SK-N-SH treated with all-trans-retinoic acid at 6 μM for 48 hours (cell line): ENCODE data around the gene PDE8A.

Source experiments
- ATAC-seq: fragments of 200-7000 bp; cut with Tn5 transposase; 3 replicates; pipeline ENCODE4 v1.9.1; 2020; ENCODE audit warnings: mild to moderate bottlenecking, moderate library complexity
- ARNTL ChIP-seq: fragments of 450-650 bp; formaldehyde crosslinking; IDR thresholded peaks from 2 replicates; pipeline ENCODE4 v1.5.0; 2020; ENCODE audit warnings: low read depth, mild to moderate bottlenecking, moderate library complexity, borderline replicate concordance
- BACH2 ChIP-seq: fragments of 250-450 bp; sonication (Bioruptor Pico); IDR thresholded peaks from 2 replicates; pipeline ENCODE4 v1.9.0; 2021; ENCODE audit warnings: mild to moderate bottlenecking, borderline replicate concordance
- CSDC2 ChIP-seq: fragments of 250-450 bp; sonication (Bioruptor Pico); IDR thresholded peaks from 2 replicates; pipeline ENCODE4 v1.5.0; 2020; ENCODE audit warnings: mild to moderate bottlenecking, moderate library complexity
- GLIS3 ChIP-seq: fragments of 250-450 bp; sonication (Bioruptor Pico); IDR thresholded peaks from 2 replicates; pipeline ENCODE4 v1.5.0; 2020; ENCODE audit warnings: mild to moderate bottlenecking, moderate library complexity
- ISL1 ChIP-seq: fragments of 250-450 bp; sonication (Bioruptor Pico); IDR thresholded peaks from 2 replicates; pipeline ENCODE4 v2.1.2; 2022; ENCODE audit warnings: mild to moderate bottlenecking, moderate library complexity
- OSR1 ChIP-seq: fragments of 250-450 bp; sonication (Bioruptor Pico); IDR thresholded peaks from 2 replicates; pipeline ENCODE4 v1.8.0; 2022; ENCODE audit warnings: moderate library complexity, mild to moderate bottlenecking, inconsistent platforms
- RARB ChIP-seq: fragments of 250-450 bp; sonication (Bioruptor Pico); IDR thresholded peaks from 2 replicates; pipeline ENCODE4 v1.8.0; 2021; ENCODE audit warnings: mild to moderate bottlenecking, moderate library complexity
- SNAI2 ChIP-seq: fragments of 250-450 bp; sonication (Bioruptor Pico); IDR thresholded peaks from 2 replicates; pipeline ENCODE4 v1.5.0; 2020; ENCODE audit warnings: mild to moderate bottlenecking, moderate library complexity
- TCF4 ChIP-seq: fragments of 250-450 bp; sonication (Bioruptor Pico); IDR thresholded peaks from 2 replicates; pipeline ENCODE4 v1.8.0; 2021; ENCODE audit warnings: mild to moderate bottlenecking, moderate library complexity, borderline replicate concordance
- TOX ChIP-seq: fragments of 250-450 bp; sonication (Bioruptor Pico); IDR thresholded peaks from 2 replicates; pipeline ENCODE4 v1.8.0; 2021; ENCODE audit warnings: mild to moderate bottlenecking, moderate library complexity, borderline replicate concordance
- ZC3H10 ChIP-seq: fragments of 250-450 bp; sonication (Bioruptor Pico); IDR thresholded peaks from 2 replicates; pipeline ENCODE4 v1.5.1; 2021; ENCODE audit warnings: mild to moderate bottlenecking, moderate library complexity
- ZFP3 ChIP-seq: fragments of 250-450 bp; sonication (Bioruptor Pico); IDR thresholded peaks from 2 replicates; pipeline ENCODE4 v1.5.0; 2020; ENCODE audit warnings: mild to moderate bottlenecking, moderate library complexity
- ZFP30 ChIP-seq: fragments of 450-650 bp; formaldehyde crosslinking; IDR thresholded peaks from 2 replicates; pipeline ENCODE4 v1.5.0; 2022; ENCODE audit warnings: mild to moderate bottlenecking, moderate library complexity
- ZNF565 ChIP-seq: fragments of 450-650 bp; formaldehyde crosslinking; conservative IDR thresholded peaks from 2 replicates; pipeline ENCODE4 v1.5.0; 2020; ENCODE audit warnings: low read depth, mild to moderate bottlenecking, moderate library complexity
- ZNF70 ChIP-seq: fragments of 450-650 bp; formaldehyde crosslinking; IDR thresholded peaks from 2 replicates; pipeline ENCODE4 v1.5.0; 2020; ENCODE audit warnings: mild to moderate bottlenecking, moderate library complexity
- ZNF8 ChIP-seq: fragments of 450-650 bp; formaldehyde crosslinking; IDR thresholded peaks from 2 replicates; pipeline ENCODE4 v1.5.0; 2020; ENCODE audit warnings: mild to moderate bottlenecking, moderate library complexity
- TF ChIP-seq, protein P1 (sequence below): fragments of 250-450 bp; sonication (Bioruptor Pico); IDR thresholded peaks from 2 replicates; pipeline ENCODE4 v1.8.0; 2020; ENCODE audit warnings: mild to moderate bottlenecking, moderate library complexity, borderline replicate concordance
- TF ChIP-seq, protein P2 (sequence below): fragments of 250-450 bp; sonication (Bioruptor Pico); IDR thresholded peaks from 2 replicates; pipeline ENCODE4 v1.5.0; 2020; ENCODE audit warnings: mild to moderate bottlenecking, moderate library complexity
- TF ChIP-seq, protein P3 (sequence below): fragments of 250-450 bp; sonication (Bioruptor Pico); IDR thresholded peaks from 2 replicates; pipeline ENCODE4 v1.5.1; 2020; ENCODE audit warnings: low read depth, mild to moderate bottlenecking, moderate library complexity
- TF ChIP-seq, protein P4 (sequence below): fragments of 250-450 bp; sonication (Bioruptor Pico); IDR thresholded peaks from 2 replicates; pipeline ENCODE4 v1.5.1; 2021; ENCODE audit warnings: mild to moderate bottlenecking, moderate library complexity
- TF ChIP-seq, protein P5 (sequence below): fragments of 250-450 bp; sonication (Bioruptor Pico); IDR thresholded peaks from 2 replicates; pipeline ENCODE4 v1.8.0; 2021; ENCODE audit warnings: low read depth, mild to moderate bottlenecking, moderate library complexity, borderline replicate concordance

The PDE8A gene

DNA sequence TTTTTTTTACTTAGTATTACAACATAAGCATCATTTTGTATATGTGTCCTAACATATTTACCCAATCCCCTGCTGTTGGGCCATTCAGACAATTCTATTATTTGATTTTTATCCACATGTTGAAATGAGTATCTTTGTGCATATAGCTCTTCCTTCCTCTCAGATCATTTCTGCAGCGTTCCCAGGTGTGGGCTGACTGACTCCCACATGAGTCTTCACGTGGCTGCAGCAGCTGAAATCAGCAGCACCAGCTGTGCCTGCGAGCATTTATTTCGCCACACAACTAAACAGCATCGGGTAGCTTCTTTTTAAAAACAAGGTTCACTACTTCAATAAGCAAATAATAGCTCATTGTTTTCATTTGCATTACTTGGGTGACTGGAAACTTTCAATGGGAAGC is 44.5 kb upstream of the PDE8A start:
- TF ChIP-seq, protein P1, sequence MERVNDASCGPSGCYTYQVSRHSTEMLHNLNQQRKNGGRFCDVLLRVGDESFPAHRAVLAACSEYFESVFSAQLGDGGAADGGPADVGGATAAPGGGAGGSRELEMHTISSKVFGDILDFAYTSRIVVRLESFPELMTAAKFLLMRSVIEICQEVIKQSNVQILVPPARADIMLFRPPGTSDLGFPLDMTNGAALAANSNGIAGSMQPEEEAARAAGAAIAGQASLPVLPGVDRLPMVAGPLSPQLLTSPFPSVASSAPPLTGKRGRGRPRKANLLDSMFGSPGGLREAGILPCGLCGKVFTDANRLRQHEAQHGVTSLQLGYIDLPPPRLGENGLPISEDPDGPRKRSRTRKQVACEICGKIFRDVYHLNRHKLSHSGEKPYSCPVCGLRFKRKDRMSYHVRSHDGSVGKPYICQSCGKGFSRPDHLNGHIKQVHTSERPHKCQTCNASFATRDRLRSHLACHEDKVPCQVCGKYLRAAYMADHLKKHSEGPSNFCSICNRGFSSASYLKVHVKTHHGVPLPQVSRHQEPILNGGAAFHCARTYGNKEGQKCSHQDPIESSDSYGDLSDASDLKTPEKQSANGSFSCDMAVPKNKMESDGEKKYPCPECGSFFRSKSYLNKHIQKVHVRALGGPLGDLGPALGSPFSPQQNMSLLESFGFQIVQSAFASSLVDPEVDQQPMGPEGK = no peak
- TF ChIP-seq CSDC2 (no peak), ZNF8 (CRISPR knock-in tag) (no peak), TOX (no peak), ZFP3 (CRISPR knock-in tag) (no peak), ARNTL (no peak), OSR1 (CRISPR knock-in tag) (no peak), GLIS3 (no peak), BACH2 (CRISPR knock-in tag) (no peak), RARB (CRISPR knock-in tag) (no peak), TCF4 (CRISPR knock-in tag) (no peak), ZC3H10 (no peak), ZFP30 (CRISPR knock-in tag) (no peak), ZNF565 (CRISPR knock-in tag) (no peak)
- TF ChIP-seq, protein P2, sequence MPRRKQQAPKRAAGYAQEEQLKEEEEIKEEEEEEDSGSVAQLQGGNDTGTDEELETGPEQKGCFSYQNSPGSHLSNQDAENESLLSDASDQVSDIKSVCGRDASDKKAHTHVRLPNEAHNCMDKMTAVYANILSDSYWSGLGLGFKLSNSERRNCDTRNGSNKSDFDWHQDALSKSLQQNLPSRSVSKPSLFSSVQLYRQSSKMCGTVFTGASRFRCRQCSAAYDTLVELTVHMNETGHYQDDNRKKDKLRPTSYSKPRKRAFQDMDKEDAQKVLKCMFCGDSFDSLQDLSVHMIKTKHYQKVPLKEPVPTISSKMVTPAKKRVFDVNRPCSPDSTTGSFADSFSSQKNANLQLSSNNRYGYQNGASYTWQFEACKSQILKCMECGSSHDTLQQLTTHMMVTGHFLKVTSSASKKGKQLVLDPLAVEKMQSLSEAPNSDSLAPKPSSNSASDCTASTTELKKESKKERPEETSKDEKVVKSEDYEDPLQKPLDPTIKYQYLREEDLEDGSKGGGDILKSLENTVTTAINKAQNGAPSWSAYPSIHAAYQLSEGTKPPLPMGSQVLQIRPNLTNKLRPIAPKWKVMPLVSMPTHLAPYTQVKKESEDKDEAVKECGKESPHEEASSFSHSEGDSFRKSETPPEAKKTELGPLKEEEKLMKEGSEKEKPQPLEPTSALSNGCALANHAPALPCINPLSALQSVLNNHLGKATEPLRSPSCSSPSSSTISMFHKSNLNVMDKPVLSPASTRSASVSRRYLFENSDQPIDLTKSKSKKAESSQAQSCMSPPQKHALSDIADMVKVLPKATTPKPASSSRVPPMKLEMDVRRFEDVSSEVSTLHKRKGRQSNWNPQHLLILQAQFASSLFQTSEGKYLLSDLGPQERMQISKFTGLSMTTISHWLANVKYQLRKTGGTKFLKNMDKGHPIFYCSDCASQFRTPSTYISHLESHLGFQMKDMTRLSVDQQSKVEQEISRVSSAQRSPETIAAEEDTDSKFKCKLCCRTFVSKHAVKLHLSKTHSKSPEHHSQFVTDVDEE (CRISPR knock-in tag) = no peak
- TF ChIP-seq, protein P3, sequence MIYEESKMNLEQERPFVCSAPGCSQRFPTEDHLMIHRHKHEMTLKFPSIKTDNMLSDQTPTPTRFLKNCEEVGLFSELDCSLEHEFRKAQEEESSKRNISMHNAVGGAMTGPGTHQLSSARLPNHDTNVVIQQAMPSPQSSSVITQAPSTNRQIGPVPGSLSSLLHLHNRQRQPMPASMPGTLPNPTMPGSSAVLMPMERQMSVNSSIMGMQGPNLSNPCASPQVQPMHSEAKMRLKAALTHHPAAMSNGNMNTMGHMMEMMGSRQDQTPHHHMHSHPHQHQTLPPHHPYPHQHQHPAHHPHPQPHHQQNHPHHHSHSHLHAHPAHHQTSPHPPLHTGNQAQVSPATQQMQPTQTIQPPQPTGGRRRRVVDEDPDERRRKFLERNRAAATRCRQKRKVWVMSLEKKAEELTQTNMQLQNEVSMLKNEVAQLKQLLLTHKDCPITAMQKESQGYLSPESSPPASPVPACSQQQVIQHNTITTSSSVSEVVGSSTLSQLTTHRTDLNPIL (CRISPR knock-in tag) = no peak

DNA sequence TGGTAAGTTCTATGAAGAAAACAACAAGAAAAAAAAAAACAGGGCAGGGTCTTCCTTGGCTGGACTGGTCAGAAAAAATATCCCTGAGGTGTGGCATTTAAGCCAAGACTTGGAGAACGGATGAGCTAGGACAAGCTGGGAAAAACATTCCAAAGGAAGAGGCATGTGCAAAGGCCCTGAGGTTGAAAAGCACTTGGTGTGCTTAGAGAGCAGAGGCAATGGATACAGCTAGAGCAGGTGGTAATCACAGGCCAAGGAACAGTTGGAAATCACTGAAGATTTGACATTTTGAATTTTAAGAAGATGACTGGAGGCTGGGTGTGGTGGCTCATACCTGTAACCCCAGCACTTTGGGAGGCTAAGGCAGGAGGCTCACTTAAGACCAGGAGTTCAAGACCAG is 42.9 kb upstream of the PDE8A start:
- ATAC-seq = no peak
- TF ChIP-seq ZNF8 (CRISPR knock-in tag) (no peak), GLIS3 (no peak), CSDC2 (no peak), ZNF565 (CRISPR knock-in tag) (no peak), ZFP30 (CRISPR knock-in tag) (no peak), RARB (CRISPR knock-in tag) (no peak), TCF4 (CRISPR knock-in tag) (no peak), BACH2 (CRISPR knock-in tag) (no peak), OSR1 (CRISPR knock-in tag) (no peak), ZNF70 (CRISPR knock-in tag) (no peak), ISL1 (no peak), TOX (no peak), SNAI2 (CRISPR knock-in tag) (no peak), ZFP3 (CRISPR knock-in tag) (no peak)
- TF ChIP-seq, protein P1 = no peak
- TF ChIP-seq, protein P3 (CRISPR knock-in tag) = no peak
- TF ChIP-seq, protein P4, sequence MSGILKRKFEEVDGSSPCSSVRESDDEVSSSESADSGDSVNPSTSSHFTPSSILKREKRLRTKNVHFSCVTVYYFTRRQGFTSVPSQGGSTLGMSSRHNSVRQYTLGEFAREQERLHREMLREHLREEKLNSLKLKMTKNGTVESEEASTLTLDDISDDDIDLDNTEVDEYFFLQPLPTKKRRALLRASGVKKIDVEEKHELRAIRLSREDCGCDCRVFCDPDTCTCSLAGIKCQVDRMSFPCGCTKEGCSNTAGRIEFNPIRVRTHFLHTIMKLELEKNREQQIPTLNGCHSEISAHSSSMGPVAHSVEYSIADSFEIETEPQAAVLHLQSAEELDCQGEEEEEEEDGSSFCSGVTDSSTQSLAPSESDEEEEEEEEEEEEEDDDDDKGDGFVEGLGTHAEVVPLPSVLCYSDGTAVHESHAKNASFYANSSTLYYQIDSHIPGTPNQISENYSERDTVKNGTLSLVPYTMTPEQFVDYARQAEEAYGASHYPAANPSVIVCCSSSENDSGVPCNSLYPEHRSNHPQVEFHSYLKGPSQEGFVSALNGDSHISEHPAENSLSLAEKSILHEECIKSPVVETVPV (CRISPR knock-in tag) = no peak
- TF ChIP-seq, protein P5, sequence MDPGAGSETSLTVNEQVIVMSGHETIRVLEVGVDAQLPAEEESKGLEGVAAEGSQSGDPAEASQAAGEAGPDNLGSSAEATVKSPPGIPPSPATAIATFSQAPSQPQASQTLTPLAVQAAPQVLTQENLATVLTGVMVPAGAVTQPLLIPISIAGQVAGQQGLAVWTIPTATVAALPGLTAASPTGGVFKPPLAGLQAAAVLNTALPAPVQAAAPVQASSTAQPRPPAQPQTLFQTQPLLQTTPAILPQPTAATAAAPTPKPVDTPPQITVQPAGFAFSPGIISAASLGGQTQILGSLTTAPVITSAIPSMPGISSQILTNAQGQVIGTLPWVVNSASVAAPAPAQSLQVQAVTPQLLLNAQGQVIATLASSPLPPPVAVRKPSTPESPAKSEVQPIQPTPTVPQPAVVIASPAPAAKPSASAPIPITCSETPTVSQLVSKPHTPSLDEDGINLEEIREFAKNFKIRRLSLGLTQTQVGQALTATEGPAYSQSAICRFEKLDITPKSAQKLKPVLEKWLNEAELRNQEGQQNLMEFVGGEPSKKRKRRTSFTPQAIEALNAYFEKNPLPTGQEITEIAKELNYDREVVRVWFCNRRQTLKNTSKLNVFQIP (CRISPR knock-in tag) = no peak
- TF ChIP-seq, protein P2 (CRISPR knock-in tag) = no peak

More for the DNA sequence above, 44.5 kb upstream of the PDE8A start:
- ATAC-seq = no peak
